Natural killer cell (primary cell): Measurements from ENCODE around the gene FHIT. TPM values are rescaled to one million over a fixed set of nuclear protein-coding genes. Genes with fewer than 3 reads are reported as not detected.
A peak's percentile ranks its signal among the peaks of the same experiment; 100 is the strongest.

Experiments
- ATAC-seq, 3 donors: fragments of 150-1000 bp in 2 of 3; fragments of 200-7000 bp in 1 of 3; cut with Tn5 transposase; 1 replicate in 1 of 3; 2 replicates in 2 of 3; pipeline ENCODE4 v1.10.0; 2021; ENCODE audit warnings: mild to moderate bottlenecking in 2 of 3, moderate library complexity in 2 of 3
- DNase-seq, 2 donors: peaks; one replicate each; pipeline versions ENCODE4 v3.0.0 to v3.0.0-alpha.2; 2013 to 2021; ENCODE audit warnings: mixed read lengths in 1 of 2
- H3K27ac ChIP-seq: one replicate; pipeline ENCODE4 v1.5.1; 2013; ENCODE audit warnings: mild to moderate bottlenecking, low read length
- H3K27me3 ChIP-seq: one replicate; pipeline ENCODE4 v1.6.1; 2013; ENCODE audit warnings: low read length; ENCODE audit not compliant: control insufficient read depth, insufficient read depth
- H3K36me3 ChIP-seq: one replicate; pipeline ENCODE4 v1.6.1; 2013; ENCODE audit warnings: low read length; ENCODE audit not compliant: control insufficient read depth, insufficient read depth
- H3K4me1 ChIP-seq: one replicate; pipeline ENCODE4 v1.6.1; 2013; ENCODE audit warnings: low read length; ENCODE audit not compliant: control insufficient read depth, insufficient read depth
- H3K4me3 ChIP-seq: one replicate; pipeline ENCODE4 v1.5.1; 2013; ENCODE audit warnings: low read length
- H3K9me3 ChIP-seq: one replicate; pipeline ENCODE4 v1.6.1; 2013; ENCODE audit warnings: low read length; ENCODE audit not compliant: control insufficient read depth, insufficient read depth
- H3K27ac Mint-ChIP-seq, 2 donors: one replicate each; pipeline ENCODE4 v1.8.0; 2022; ENCODE audit warnings: mild to moderate bottlenecking in 2 of 2, mixed read lengths in 2 of 2, moderate library complexity in 1 of 2
- H3K27me3 Mint-ChIP-seq, 2 donors: one replicate each; pipeline ENCODE4 v1.8.0; 2022; ENCODE audit warnings: low read depth in 2 of 2, mixed read lengths in 2 of 2
- H3K36me3 Mint-ChIP-seq: one replicate; pipeline ENCODE4 v1.8.0; 2022; ENCODE audit warnings: mixed read lengths
- H3K4me1 Mint-ChIP-seq, 2 donors: one replicate each; pipeline ENCODE4 v1.8.0; 2022; ENCODE audit warnings: mixed read lengths in 2 of 2
- H3K4me3 Mint-ChIP-seq: one replicate; pipeline ENCODE4 v1.8.0; 2022; ENCODE audit warnings: mild to moderate bottlenecking, moderate library complexity, mixed read lengths
- H3K9me3 Mint-ChIP-seq, 2 donors: one replicate each; pipeline ENCODE4 v1.8.0; 2022; ENCODE audit warnings: mixed read lengths in 2 of 2
- WGBS: methylation state at CpG from one replicate; pipeline ENCODE4 v1.1.7; 2013; ENCODE audit warnings: missing lambda C conversion rate; ENCODE audit not compliant: insufficient coverage; 5-methylcytosine and 5-hydroxymethylcytosine counted together
- intact Hi-C: fragments of 100-400 bp; cut with micrococcal nuclease; formaldehyde crosslinking; loops from one replicate; pipeline ENCODE4 v1.14.2; 2022
- total RNA-seq, 4 donors: library from RNA; stranded (reverse); fragments of 120-200 nt in 1 of 4; gene quantifications; one replicate each; pipeline versions ENCODE4 v1.2.3 to v1.2.4, GENCODE V29; 2013 to 2022
- TF ChIP-seq, protein P1 (sequence below): fragments of 200-600 bp; IDR thresholded peaks from one replicate; pipeline ENCODE4 v1.8.0; 2022; ENCODE audit warnings: antibody characterized with exemption

Gene FHIT
- total RNA-seq, 3 donors from 2014 or later (not counting 1 experiment from before 2014, with no cell fraction given) = 2.7 to 6.1 (median 3.3) TPM

DNA sequence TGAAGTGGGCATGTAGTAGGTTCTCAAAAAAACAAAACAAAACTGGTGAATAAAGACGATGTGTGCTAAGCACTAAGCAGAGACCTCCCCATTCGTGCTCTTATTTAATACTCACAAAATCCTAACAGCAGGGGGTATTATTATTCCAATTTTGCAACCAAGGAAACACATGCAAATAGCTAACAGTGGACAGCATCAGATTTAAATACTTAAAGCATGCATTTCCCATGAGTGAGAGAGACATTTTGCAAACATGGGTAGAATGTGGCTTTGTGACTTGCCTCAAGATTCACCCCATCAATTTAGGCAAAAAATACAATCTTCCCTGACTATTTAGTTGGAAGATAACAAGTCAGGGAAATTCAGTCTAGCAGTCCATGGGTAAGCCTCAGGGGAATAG, 1255.2 kb downstream of the FHIT start:
- Histone ChIP-seq H3K36me3 (no peaks in the 10 kb centered on the region), H3K4me1 (no peaks in the 10 kb centered on the region), H3K9me3 (no peaks in the 10 kb centered on the region), H3K27ac (no peak overlapping the region), H3K27me3 (no peaks in the 10 kb centered on the region), H3K4me3 (no peak overlapping the region)
- Mint-ChIP-seq H3K4me3 (no peak overlapping the region), H3K4me1 (peaks cover 7 to 8% of the 10 kb centered on the region in 2 donors), H3K36me3 (no peaks in the 10 kb centered on the region), H3K27me3 (no peaks in the 10 kb centered on the region), H3K27ac (no peak overlapping the region), H3K9me3 (no peaks in the 10 kb centered on the region)
- TF ChIP-seq, protein P1, sequence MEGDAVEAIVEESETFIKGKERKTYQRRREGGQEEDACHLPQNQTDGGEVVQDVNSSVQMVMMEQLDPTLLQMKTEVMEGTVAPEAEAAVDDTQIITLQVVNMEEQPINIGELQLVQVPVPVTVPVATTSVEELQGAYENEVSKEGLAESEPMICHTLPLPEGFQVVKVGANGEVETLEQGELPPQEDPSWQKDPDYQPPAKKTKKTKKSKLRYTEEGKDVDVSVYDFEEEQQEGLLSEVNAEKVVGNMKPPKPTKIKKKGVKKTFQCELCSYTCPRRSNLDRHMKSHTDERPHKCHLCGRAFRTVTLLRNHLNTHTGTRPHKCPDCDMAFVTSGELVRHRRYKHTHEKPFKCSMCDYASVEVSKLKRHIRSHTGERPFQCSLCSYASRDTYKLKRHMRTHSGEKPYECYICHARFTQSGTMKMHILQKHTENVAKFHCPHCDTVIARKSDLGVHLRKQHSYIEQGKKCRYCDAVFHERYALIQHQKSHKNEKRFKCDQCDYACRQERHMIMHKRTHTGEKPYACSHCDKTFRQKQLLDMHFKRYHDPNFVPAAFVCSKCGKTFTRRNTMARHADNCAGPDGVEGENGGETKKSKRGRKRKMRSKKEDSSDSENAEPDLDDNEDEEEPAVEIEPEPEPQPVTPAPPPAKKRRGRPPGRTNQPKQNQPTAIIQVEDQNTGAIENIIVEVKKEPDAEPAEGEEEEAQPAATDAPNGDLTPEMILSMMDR = no peak
- ATAC-seq = no peak
- DNase-seq = peak in 1 of 2 donors; percentile 25
- 92% methylated on average over 2 of the region's 2 CpGs for WGBS
- intact Hi-C loops = no loop called here

DNA sequence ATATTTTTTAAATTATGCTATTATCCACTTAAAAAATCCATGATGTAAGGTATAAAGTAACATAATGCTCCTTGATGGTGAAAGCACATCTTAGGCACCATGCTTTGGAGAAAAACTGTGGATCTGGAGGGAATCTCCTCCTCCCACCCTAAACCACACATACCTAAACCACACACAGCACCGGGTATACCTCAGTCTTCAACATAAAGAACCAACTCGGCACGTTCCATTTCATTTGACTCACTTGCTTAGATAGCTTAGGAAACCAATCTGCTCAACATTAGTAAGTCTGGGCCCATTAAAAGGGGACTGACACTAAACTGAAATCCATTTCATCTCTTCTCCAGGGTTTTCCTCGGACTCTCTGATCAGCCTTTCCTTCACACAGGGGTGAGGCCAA, 1255.7 kb downstream of the FHIT start:
- 59% methylated on average over 4 of the region's 4 CpGs for WGBS
- ATAC-seq (no peak), DNase-seq (no peak)
- intact Hi-C loops = no loop called here
- no peak overlapping the region for H3K4me3 ChIP-seq
- no peaks in the 10 kb centered on the region for H3K27me3 ChIP-seq
- no peaks in the 10 kb centered on the region for H3K36me3 ChIP-seq
- no peaks in the 10 kb centered on the region for H3K9me3 Mint-ChIP-seq
- no peaks in the 10 kb centered on the region for H3K4me1 ChIP-seq
- no peaks in the 10 kb centered on the region for H3K27me3 Mint-ChIP-seq
- peaks cover 7 to 8% of the 10 kb centered on the region in 2 donors for H3K4me1 Mint-ChIP-seq
- no peaks in the 10 kb centered on the region for H3K36me3 Mint-ChIP-seq
- H3K27ac ChIP-seq = no peak overlapping the region
- TF ChIP-seq, protein P1 = no peak
- no peak overlapping the region for H3K27ac Mint-ChIP-seq
- H3K9me3 ChIP-seq = no peaks in the 10 kb centered on the region
- no peak overlapping the region for H3K4me3 Mint-ChIP-seq

GRCh38 chr3:59994732-59995304, 1256.4 kb downstream of the FHIT start:
- no peaks in the 10 kb centered on the region for H3K27me3 ChIP-seq
- Mint-ChIP-seq H3K36me3 (no peaks in the 10 kb centered on the region), H3K4me3 (no peak overlapping the region), H3K4me1 (peaks cover 7 to 10% of the 10 kb centered on the region in 2 donors), H3K27ac (no peak overlapping the region), H3K27me3 (no peaks in the 10 kb centered on the region), H3K9me3 (no peaks in the 10 kb centered on the region)
- intact Hi-C loops = no loop called here
- 98% methylated on average over 6 of the region's 6 CpGs for WGBS
- H3K9me3 ChIP-seq = no peaks in the 10 kb centered on the region
- no peak overlapping the region for H3K27ac ChIP-seq
- DNase-seq (no peak), ATAC-seq (no peak)
- no peaks in the 10 kb centered on the region for H3K4me1 ChIP-seq
- no peaks in the 10 kb centered on the region for H3K36me3 ChIP-seq
- TF ChIP-seq, protein P1 = no peak
- no peak overlapping the region for H3K4me3 ChIP-seq

DNA sequence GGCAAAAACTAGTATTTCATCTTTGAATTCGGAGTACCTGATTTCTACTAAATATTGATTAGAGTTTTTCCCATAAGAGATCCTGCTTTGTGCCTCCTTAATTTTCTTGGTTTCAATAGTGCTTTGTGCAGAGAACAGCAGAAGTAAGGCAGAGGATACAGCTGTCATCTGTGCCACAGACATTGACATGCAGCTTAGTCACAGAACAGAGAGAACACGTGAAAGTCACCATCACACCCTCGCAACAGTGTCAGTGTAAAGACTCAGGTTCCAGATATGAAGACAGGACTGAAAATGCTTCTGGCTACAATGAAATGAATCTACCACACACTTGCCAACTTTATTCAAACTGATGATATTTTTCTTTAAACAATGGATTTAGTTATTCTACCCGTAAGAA, 1258.7 kb downstream of the FHIT start:
- no peaks in the 10 kb centered on the region for H3K36me3 Mint-ChIP-seq
- no peaks in the 10 kb centered on the region for H3K4me1 ChIP-seq
- no peak for ATAC-seq

More for the DNA sequence above, 1258.7 kb downstream of the FHIT start:
- Mint-ChIP-seq H3K27ac (no peak overlapping the region), H3K27me3 (no peaks in the 10 kb centered on the region), H3K4me3 (no peak overlapping the region), H3K4me1 (peaks cover 14 to 20% of the 10 kb centered on the region in 2 donors), H3K9me3 (no peaks in the 10 kb centered on the region)
- WGBS = 84% methylated on average over 4 of the region's 4 CpGs
- intact Hi-C loops = no loop called here
- TF ChIP-seq, protein P1 = no peak
- no peaks in the 10 kb centered on the region for H3K27me3 ChIP-seq
- H3K4me3 ChIP-seq = no peak overlapping the region
- H3K27ac ChIP-seq = no peak overlapping the region
- no peaks in the 10 kb centered on the region for H3K36me3 ChIP-seq
- H3K9me3 ChIP-seq = no peaks in the 10 kb centered on the region
- DNase-seq = no peak
